Neuronal stem cell (in vitro differentiated cells): ENCODE data around the gene PARP16.

Experiments used
- DNase-seq: peaks from one replicate; pipeline ENCODE4 v3.0.0-alpha.2; 2013; ENCODE audit warnings: low spot score
- H2AFZ ChIP-seq: one replicate; pipeline ENCODE4 v1.6.1; 2013; ENCODE audit warnings: mild to moderate bottlenecking, low read length, inconsistent platforms
- H2AK5ac ChIP-seq: 2 replicates; pipeline ENCODE4 v1.6.1; 2013; ENCODE audit warnings: low read depth, mild to moderate bottlenecking, inconsistent platforms, low read length, moderate library complexity, mixed read lengths
- H2BK120ac ChIP-seq: 2 replicates; pipeline ENCODE4 v1.6.1; 2013; ENCODE audit warnings: low read depth, mild to moderate bottlenecking, inconsistent platforms, low read length, moderate library complexity, mixed read lengths
- H2BK12ac ChIP-seq: one replicate; pipeline ENCODE4 v1.6.1; 2013; ENCODE audit warnings: low read length, inconsistent platforms
- H2BK15ac ChIP-seq: 2 replicates; pipeline ENCODE4 v1.6.1; 2013; ENCODE audit warnings: mild to moderate bottlenecking, low read length, inconsistent platforms, mixed read lengths
- H2BK5ac ChIP-seq: one replicate; pipeline ENCODE4 v1.6.1; 2013; ENCODE audit warnings: inconsistent platforms, mild to moderate bottlenecking, low read length, moderate library complexity
- H3K14ac ChIP-seq: one replicate; pipeline ENCODE4 v1.6.1; 2013; ENCODE audit warnings: low read length, inconsistent platforms
- H3K18ac ChIP-seq: 2 replicates; pipeline ENCODE4 v1.6.1; 2013; ENCODE audit warnings: low read length, inconsistent platforms
- H3K23ac ChIP-seq: 2 replicates; pipeline ENCODE4 v1.6.1; 2013; ENCODE audit warnings: low read depth, mild to moderate bottlenecking, mixed read lengths, low read length, inconsistent platforms; ENCODE audit not compliant: poor library complexity
- H3K27ac ChIP-seq: replicated peaks from 3 replicates; pipeline ENCODE4 v1.5.1; 2013; ENCODE audit warnings: low read length, inconsistent platforms
- H3K27me3 ChIP-seq, 3 experiments: 2 replicates each; pipeline ENCODE4 v1.6.1; 2013; ENCODE audit warnings: low read length in 3 of 3, mild to moderate bottlenecking in 2 of 3, inconsistent platforms in 1 of 3, low read depth in 1 of 3, mixed read lengths in 1 of 3, moderate library complexity in 1 of 3; ENCODE audit not compliant: control insufficient read depth in 3 of 3, insufficient read depth in 3 of 3
- H3K36me3 ChIP-seq, 2 donors: replicated peaks in 1 of 2; 2 replicates each; pipeline ENCODE4 v1.6.1; 2013; ENCODE audit warnings: low read length in 2 of 2; ENCODE audit not compliant: control insufficient read depth in 2 of 2, insufficient read depth in 2 of 2
- H3K4ac ChIP-seq: 2 replicates; pipeline ENCODE4 v1.6.1; 2013; ENCODE audit warnings: inconsistent platforms, mild to moderate bottlenecking, low read length, moderate library complexity
- H3K4me1 ChIP-seq, 2 donors: 1 replicate in 1 of 2; 2 replicates in 1 of 2; pipeline ENCODE4 v1.6.1; 2013; ENCODE audit warnings: low read length in 2 of 2, low read depth in 1 of 2; ENCODE audit not compliant: control insufficient read depth in 2 of 2, insufficient read depth in 1 of 2
- H3K4me2 ChIP-seq: one replicate; pipeline ENCODE4 v1.6.1; 2013; ENCODE audit warnings: mild to moderate bottlenecking, low read length, inconsistent platforms; ENCODE audit not compliant: insufficient read depth, poor library complexity, severe bottlenecking
- H3K4me3 ChIP-seq, 2 donors: 2 replicates each; pipeline ENCODE4 v1.5.1; 2013; ENCODE audit warnings: low read length in 2 of 2, mild to moderate bottlenecking in 2 of 2, inconsistent platforms in 1 of 2, moderate library complexity in 1 of 2
- H3K79me1 ChIP-seq: one replicate; pipeline ENCODE4 v1.6.1; 2013; ENCODE audit warnings: low read depth, mild to moderate bottlenecking, inconsistent platforms, low read length, moderate library complexity
- H3K9ac ChIP-seq: one replicate; pipeline ENCODE4 v1.6.1; 2013; ENCODE audit warnings: mild to moderate bottlenecking, low read depth, low read length, inconsistent platforms; ENCODE audit not compliant: poor library complexity
- H3K9me3 ChIP-seq, 2 donors: replicated peaks in 1 of 2; 2 replicates each; pipeline versions ENCODE3 to v1.6.1; 2013; ENCODE audit warnings: low read length in 2 of 2, mild to moderate bottlenecking in 2 of 2, inconsistent platforms in 1 of 2, low read depth in 1 of 2, mixed read lengths in 1 of 2, moderate library complexity in 1 of 2; ENCODE audit not compliant: control insufficient read depth in 2 of 2, insufficient read depth in 1 of 2
- H4K8ac ChIP-seq: one replicate; pipeline ENCODE4 v1.6.1; 2013; ENCODE audit warnings: low read depth, mild to moderate bottlenecking, inconsistent platforms, low read length, moderate library complexity
- H4K91ac ChIP-seq: one replicate; pipeline ENCODE4 v1.6.1; 2013; ENCODE audit warnings: low read length, low read depth, mild to moderate bottlenecking, inconsistent platforms; ENCODE audit not compliant: poor library complexity
- WGBS, 2 donors: extraction: QIAGEN DNeasy Blood & Tissue Kit; methylation state at CpG; one replicate each; pipeline ENCODE4 v1.1.7; 2013; ENCODE audit warnings: missing lambda C conversion rate in 2 of 2, mixed read lengths in 1 of 2; ENCODE audit not compliant: insufficient read length in 2 of 2, insufficient replicate concordance in 1 of 2; ENCODE audit errors: extremely low coverage in 2 of 2; 5-methylcytosine and 5-hydroxymethylcytosine counted together

The PARP16 gene

DNA sequence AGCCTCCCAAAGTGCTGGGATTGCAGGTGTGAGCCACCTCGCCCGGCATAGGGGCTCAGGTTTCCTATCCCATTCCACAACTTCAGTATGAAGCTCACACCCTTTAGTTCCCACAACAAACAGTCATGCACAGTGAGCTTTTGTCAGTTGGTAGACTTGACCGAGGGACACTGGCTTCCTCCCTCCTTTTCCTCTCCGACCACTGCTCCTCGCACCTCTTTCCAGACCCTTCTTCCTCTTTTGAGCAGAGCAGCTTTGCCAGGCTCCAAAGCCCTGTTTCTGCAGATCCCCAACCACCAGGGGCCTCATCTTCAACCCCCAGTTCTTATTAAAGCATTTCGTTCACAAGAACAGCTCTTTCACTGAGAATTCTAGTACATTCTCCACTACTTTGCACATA lies 62.7 kb downstream of the PARP16 start:
- H2BK120ac ChIP-seq: no peak overlapping the region
- H2AK5ac ChIP-seq: no peak overlapping the region
- no peak for DNase-seq
- H2BK15ac ChIP-seq: no peak overlapping the region
- H3K27ac ChIP-seq: no peak overlapping the region
- no peak overlapping the region for H3K4ac ChIP-seq
- no peak overlapping the region for H3K23ac ChIP-seq
- H3K4me2 ChIP-seq: no peak overlapping the region
- WGBS, 2 donors: no CpG with 5 or more reads among the region's 6 CpGs
- no peaks in the 10 kb centered on the region for H3K36me3 ChIP-seq
- H2BK12ac ChIP-seq: no peak overlapping the region
- H3K4me3 ChIP-seq: no peak overlapping the region
- no peak overlapping the region for H4K8ac ChIP-seq
- H2AFZ ChIP-seq: no peak overlapping the region
- no peak overlapping the region for H3K14ac ChIP-seq
- no peak overlapping the region for H2BK5ac ChIP-seq
- H3K27me3 ChIP-seq: peaks cover 0 to 8% (median 0%) of the 10 kb centered on the region in 3 experiments
- H4K91ac ChIP-seq: no peak overlapping the region
- H3K18ac ChIP-seq: no peak overlapping the region
- H3K4me1 ChIP-seq: peaks cover 0 to 3% of the 10 kb centered on the region in 2 donors
- no peak overlapping the region for H3K9ac ChIP-seq
- H3K79me1 ChIP-seq: no peaks in the 10 kb centered on the region
- no peaks in the 10 kb centered on the region for H3K9me3 ChIP-seq

DNA sequence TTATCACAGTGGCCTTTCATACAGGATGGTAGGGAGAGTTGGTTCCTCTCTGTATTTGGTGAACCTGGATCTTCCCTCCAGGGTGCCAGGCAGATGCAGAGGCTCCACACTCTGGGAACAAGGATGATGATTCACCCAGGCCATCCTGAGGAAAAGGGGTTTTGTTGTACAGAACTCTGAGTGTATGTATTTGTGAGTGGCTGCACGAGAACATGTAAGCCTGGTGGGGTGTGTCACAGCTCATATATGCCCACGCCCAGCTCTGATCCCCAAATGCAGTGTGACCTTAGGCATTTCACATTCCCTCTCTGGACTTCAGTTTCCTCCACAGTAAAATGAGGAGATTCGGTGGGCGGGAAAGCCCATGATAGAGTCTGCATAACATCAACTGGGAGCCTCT lies 63.8 kb downstream of the PARP16 start:
- Histone ChIP-seq H2BK12ac (no peak overlapping the region), H3K9me3 (no peaks in the 10 kb centered on the region), H3K4me2 (no peak overlapping the region), H2AK5ac (no peak overlapping the region), H3K4me3 (no peak overlapping the region), H3K36me3 (no peaks in the 10 kb centered on the region), H3K27ac (no peak overlapping the region), H3K9ac (no peak overlapping the region), H3K18ac (no peak overlapping the region), H3K4me1 (peaks cover 0 to 3% of the 10 kb centered on the region in 2 donors), H2BK120ac (no peak overlapping the region), H2AFZ (no peak overlapping the region), H3K4ac (no peak overlapping the region), H2BK5ac (no peak overlapping the region), H3K27me3 (peaks cover 0 to 8% (median 0%) of the 10 kb centered on the region in 3 experiments), H3K79me1 (no peaks in the 10 kb centered on the region), H4K91ac (no peak overlapping the region), H3K14ac (no peak overlapping the region), H4K8ac (no peak overlapping the region), H3K23ac (no peak overlapping the region), H2BK15ac (no peak overlapping the region)
- WGBS, 2 donors: no CpG with 5 or more reads among the region's 4 CpGs
- no peak for DNase-seq

GRCh38 chr15:65221697-65222096 lies 65.0 kb downstream of the PARP16 start:
- Histone ChIP-seq H2BK5ac (no peak overlapping the region), H3K27me3 (peaks cover 0 to 8% (median 0%) of the 10 kb centered on the region in 3 experiments), H2BK120ac (no peak overlapping the region), H4K91ac (no peak overlapping the region), H3K23ac (no peak overlapping the region), H3K4ac (no peak overlapping the region), H4K8ac (no peak overlapping the region), H3K4me3 (no peak overlapping the region), H3K18ac (no peak overlapping the region), H2AK5ac (no peak overlapping the region), H3K9me3 (no peaks in the 10 kb centered on the region), H3K27ac (no peak overlapping the region), H3K4me2 (no peak overlapping the region), H3K79me1 (no peaks in the 10 kb centered on the region), H3K14ac (no peak overlapping the region), H2BK12ac (no peak overlapping the region), H3K36me3 (no peaks in the 10 kb centered on the region), H3K4me1 (peaks cover 0 to 3% of the 10 kb centered on the region in 2 donors), H3K9ac (no peak overlapping the region), H2AFZ (no peak overlapping the region), H2BK15ac (no peak overlapping the region)
- no peak for DNase-seq
- no CpG with 5 or more reads among the region's 2 CpGs for WGBS, 2 donors

- H3K36me3 ChIP-seq: no peaks in the 10 kb centered on the region
- no peak overlapping the region for H2BK120ac ChIP-seq
- H4K91ac ChIP-seq: no peak overlapping the region
- no peak overlapping the region for H3K9ac ChIP-seq
- WGBS, 2 donors: no CpG with 5 or more reads among the region's 3 CpGs
- no peak overlapping the region for H2BK15ac ChIP-seq
- H2AK5ac ChIP-seq: no peak overlapping the region
- no peaks in the 10 kb centered on the region for H3K4me1 ChIP-seq
- H3K18ac ChIP-seq: no peak overlapping the region
- no peak overlapping the region for H3K4ac ChIP-seq
- no peak overlapping the region for H2BK5ac ChIP-seq
- no peak overlapping the region for H3K4me3 ChIP-seq
- no peak overlapping the region for H3K4me2 ChIP-seq
- H3K23ac ChIP-seq: no peak overlapping the region
- H4K8ac ChIP-seq: no peak overlapping the region
- no peak overlapping the region for H2AFZ ChIP-seq
- H3K79me1 ChIP-seq: no peaks in the 10 kb centered on the region
- no peak overlapping the region for H3K27ac ChIP-seq
- DNase-seq: no peak
- peaks cover 0 to 6% (median 0%) of the 10 kb centered on the region in 3 experiments for H3K27me3 ChIP-seq
- no peak overlapping the region for H2BK12ac ChIP-seq
- H3K14ac ChIP-seq: no peak overlapping the region
- no peaks in the 10 kb centered on the region for H3K9me3 ChIP-seq
These were observed 67.5 kb downstream of the PARP16 start for GRCh38 chr15:65219137-65219536.
